GM19035 (cell line): ENCODE measurements around the gene MYO5C.
"Not testable (repeated sequence)": the region's sequence is repeated elsewhere in the genome, so short reads cannot be mapped to it uniquely, and the experiment has no call there.

Source experiments
- ATAC-seq: cut with Tn5 transposase; IDR thresholded peaks from one replicate; pipeline ENCODE4 v1.9.1; 2021; ENCODE audit not compliant: unreplicated experiment

The MYO5C gene

GRCh38 chr15:52180196-52180835 lies 115.3 kb downstream of the MYO5C start:
- peak; percentile 46 for ATAC-seq

- peak; percentile 83 for ATAC-seq
Observed at GRCh38 chr15:52179278-52180195, 116.1 kb downstream of the MYO5C start.

DNA sequence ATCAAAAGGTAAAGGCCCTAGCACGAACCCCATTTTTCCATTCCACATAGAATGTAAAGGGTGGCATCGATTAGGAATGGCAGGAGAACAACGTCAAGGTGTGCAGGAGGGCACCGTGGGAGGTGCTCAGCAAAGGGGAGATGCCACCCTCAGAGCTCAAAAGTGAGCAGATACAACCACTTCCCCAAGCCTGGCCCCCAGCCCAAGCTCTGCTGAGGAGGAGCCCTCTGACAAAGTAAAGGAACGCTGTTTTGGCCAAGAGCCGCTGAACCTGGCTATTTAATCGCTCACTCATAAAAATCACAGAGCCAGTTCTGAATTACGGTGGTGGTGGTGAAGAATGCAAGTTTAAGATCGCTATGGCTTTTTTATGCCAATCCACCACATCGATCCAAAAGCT lies 116.8 kb downstream of the MYO5C start:
- ATAC-seq = no peak

DNA sequence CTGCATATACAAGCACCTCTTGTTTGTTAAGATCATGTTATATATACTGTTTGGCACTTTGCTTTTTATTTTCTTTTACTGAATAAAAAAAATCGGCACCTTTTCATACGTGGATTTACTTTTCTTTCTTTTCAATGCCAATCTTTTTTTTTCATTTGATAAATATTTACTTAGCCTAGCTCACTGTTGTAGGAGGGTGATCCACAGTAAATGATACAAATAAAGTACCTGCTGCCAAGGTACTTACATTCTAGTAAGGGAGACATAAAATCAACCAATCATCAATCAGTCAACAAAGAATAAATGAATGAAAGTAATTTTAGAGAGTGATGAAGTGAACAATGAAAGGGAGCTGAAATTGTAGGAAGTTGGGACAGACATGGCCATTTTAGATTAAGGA lies 122.7 kb downstream of the MYO5C start:
- ATAC-seq = no peak

DNA sequence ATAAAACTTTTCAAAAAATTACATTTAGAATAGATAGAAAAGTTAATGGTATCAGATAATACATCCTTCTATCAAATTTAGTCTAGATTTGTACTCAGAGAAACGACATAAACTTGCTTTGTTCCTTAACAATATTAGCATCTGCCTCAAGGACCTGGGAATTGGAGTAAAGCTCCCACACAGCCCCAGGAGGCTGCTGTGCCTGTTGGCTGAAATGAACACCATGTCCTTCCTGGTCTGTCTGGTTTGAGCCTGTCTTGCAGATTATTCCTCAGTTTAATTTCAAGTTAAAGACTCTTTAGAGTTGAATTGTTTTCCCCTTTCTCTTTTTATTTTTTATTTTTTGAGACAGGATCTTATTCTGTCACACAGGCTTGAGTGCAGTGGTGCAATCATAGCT lies 123.8 kb downstream of the MYO5C start:
- no peak for ATAC-seq

- ATAC-seq = no peak
Observed at GRCh38 chr15:52171386-52171785, 124.2 kb downstream of the MYO5C start.

DNA sequence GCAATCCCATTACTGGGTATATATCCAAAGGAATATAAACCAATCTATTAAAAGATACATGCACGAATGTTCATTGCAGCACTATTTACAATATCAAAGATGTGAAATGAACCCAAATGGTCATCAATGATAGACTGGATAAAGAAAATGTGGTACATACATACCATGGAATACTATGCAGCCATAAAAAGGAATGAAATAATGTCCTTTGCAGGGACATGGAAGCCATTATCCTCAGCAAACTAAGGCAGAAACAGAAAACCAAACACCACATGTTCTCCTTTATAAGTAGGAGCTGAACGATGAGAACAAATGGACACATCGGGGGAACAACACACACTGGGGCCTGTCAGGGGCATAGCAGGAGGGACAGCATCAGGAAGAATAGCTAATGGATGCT lies 125.4 kb downstream of the MYO5C start:
- not testable (repeated sequence) for ATAC-seq

DNA sequence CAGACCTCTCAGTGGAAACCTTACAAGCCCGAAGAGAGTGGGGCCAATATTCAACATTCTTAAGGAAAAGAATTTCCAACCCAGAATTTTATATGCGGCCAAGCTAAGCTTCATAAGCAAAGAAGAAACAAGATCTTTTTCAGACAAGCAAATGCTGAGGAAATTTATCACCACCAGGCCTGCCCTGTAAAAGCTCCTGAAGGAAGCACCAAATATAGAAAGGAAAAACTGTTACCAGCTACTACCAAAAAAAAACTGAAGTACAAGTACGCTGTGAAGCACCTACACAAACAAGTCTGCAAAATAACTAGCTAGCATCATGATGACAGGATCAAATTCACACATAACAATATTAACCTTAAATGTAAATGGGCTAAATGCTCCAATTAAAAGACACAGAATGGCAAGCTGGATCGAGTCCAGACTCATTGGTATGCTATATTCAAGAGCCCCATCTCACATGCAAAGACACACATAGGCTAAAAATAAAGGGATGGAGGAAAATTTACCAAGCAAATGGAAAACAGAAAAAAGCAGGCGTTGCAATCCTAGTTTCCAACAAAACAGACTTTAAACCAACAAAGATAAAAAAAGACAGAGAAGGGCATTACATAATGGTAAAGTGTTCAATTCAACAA lies 130.0 kb downstream of the MYO5C start:
- ATAC-seq = not testable (repeated sequence)

DNA sequence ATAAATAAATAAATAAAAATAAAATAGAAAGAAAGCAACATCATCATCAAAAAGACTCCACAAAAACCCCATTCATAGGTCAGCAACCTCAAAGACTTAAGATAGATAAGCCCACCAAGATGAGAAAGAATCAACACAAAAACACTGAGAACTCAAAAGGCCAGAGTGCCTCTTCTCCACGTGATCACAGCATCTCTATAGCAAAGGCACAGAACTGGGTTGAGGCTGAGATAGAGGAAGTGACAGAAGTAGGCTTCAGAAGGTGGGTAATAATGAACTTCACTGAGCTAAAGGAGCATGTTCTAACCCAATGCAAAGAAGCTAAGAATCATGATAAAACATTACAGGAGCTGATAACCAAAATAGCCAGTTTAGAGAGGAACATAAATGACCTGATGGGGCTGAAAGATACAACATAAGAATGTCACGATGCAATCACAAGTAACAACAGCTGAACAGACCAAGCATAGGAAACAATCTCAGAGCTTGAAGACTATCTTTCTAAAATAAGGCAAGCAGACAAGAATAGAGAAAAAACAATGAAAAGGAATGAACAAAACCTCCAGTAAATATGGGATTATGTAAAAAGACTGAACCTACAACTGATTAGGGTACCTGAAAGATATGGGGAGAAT lies 130.9 kb downstream of the MYO5C start:
- ATAC-seq = no peak

DNA sequence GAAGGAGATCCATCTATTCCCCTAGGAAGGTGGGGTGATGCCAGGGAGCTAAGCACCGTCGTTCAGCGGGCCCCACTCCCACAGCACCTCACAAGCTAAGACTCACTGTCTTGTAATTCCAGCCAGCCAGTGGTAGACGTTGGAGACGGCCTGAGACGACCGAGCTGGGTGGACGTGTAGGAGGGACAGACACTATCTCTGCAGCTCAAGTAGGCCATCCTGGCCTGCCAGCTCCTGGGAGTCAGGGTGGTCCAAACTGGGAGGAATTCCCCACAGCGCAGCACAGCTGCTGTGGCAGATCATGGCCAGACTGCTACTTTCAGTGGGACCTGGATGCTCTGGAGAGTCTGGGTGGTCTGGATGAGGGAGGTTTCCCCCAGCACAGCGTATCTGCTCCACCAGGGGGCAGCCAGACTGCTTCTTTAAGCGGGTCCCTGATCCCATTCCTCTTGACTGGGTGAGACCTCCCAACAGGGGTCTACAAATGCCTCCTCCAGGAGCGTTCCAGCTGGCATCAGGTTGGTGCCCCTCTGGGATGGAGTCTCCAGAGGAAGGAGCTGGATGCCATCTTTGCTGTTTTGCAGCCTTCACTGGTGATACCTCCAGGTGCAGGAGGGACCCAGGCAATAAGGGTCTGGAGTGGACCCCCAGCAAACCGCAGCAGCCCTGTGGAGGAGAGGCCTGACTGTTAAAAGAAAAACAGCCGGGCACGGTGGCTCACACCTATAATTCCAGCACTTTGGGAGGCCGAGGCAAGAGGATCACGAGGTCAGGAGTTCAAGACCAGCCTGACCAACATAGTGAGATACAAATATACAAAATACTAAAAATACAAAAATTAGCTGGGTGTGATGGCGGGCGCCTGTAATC lies 132.0 kb downstream of the MYO5C start:
- no peak for ATAC-seq

DNA sequence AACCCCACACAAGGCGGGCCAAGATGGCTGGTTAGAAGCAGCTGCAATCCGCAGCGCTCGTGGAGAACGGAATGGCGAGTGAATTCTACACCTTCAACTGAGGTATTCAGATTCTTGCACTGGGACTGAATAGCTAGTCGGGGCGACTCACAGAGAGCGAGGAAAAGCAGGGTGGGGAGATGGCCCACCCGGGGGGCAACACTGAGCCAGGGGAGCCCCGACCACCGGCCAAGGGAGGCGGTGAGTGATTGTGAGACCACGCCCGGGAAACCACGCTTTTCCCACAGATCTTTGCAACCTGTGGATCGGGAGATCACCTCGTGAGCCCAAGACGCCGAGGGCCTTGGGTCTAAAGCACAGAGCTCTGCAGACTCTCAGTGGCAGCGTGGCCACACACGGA lies 132.7 kb downstream of the MYO5C start:
- no peak for ATAC-seq

DNA sequence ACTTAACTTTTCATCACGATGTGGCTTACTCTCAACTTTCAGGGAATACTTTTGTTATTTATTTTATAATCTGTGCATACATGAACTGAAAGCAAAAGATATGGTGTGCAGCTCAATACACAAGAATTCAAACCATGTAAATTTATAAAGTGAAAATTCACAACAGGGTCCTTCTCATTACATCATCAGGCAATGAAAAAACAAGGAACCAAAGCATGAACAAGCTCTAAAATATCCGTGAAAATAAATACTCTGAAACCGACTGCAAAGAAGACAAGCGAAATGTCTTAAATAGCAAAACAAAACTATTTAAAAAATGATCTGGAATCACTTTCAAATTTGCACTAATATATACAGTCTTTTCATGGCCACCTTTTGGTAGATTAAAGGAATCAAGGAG lies 133.3 kb downstream of the MYO5C start:
- ATAC-seq = no peak

- ATAC-seq = no peak
Observed at GRCh38 chr15:52161406-52161966, 134.1 kb downstream of the MYO5C start.

- ATAC-seq = no peak
Observed at GRCh38 chr15:52159645-52160044, 136.0 kb downstream of the MYO5C start.

GRCh38 chr15:52158084-52158765 lies 137.4 kb downstream of the MYO5C start:
- ATAC-seq = no peak

- ATAC-seq = no peak
Observed at GRCh38 chr15:52155878-52156277, 139.7 kb downstream of the MYO5C start.

DNA sequence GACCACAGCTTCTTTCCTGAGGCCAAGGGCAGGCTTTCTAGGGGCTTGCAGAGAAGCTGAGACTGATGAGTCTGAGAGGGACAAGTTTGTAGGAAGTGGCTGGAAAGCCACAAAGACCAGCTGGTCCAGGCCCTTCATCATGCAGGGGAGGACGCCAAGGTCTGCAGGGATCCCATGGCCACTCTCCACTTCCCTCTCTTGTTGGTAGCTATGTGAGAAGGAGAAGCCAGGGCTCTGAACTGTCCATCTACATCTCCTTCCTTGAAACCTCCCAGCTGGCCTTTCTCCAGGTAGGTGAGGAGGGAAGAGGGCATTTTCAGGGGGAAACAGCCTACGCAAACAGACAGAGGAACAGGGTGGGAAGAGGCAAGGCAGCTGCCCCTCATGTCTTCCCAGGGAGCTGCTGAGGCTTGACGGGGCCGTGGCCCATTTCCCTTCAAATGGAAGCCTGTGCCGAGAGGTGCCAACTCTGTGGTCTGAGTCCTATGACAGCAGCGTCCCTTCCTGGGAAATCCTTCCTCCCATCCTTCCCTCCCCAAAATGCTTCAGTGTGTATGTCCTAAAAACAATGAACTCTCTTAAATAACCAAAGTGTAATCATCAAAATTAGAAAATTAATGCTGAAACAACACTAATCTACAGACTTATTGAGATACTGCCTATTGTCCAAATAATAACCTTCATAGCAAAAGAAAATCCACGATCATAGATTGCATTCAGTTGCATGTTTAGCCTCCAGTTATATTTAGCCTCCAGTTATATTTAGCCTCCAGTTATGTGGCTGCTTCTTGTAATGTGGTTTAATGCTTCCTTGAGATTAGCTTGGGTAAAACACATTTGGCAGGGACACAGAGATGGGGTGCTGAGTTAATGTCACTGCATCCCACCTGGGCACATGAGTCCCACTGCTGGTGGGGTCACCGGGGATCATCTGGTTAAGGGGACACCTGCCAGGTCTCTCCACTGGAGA lies 140.4 kb downstream of the MYO5C start:
- no peak for ATAC-seq
